Measurements from ENCODE around the gene SLC13A3. TPM values are rescaled to one million over a fixed set of nuclear protein-coding genes. Genes with fewer than 3 reads are reported as not detected.

Gene SLC13A3
- total and polyA plus RNA-seq, 3 donors from 2014 or later: 3.2 to 9.1 (median 4.1) TPM

- 84 to 86% methylated on average over 3 of the region's 3 CpGs for WGBS, 2 donors
Observed at GRCh38 chr20:46581391-46581790, 69.9 kb downstream of the SLC13A3 start.

GRCh38 chr20:46580613-46581205 lies 70.5 kb downstream of the SLC13A3 start:
- Histone ChIP-seq H3K27me3 (no peaks in the 10 kb centered on the region), H3K4me1 (no peaks in the 10 kb centered on the region), H3K9me3 (no peaks in the 10 kb centered on the region), H3K4me3 (no peak overlapping the region), H3K36me3 (ENCODE audit: low read depth, missing control alignments) (no peaks in the 10 kb centered on the region), H3K27ac (no peak overlapping the region)
- TF ChIP-seq CTCF (IDR thresholded peaks at IDR 0.05) (no peak), POLR2A (IDR thresholded peaks at IDR 0.05) (no peak)
- intact Hi-C loops (cut with DNase I; ENCODE audit: low total_unique reads): no loop called here
- DNase-seq: no peak
- 95 to 97% methylated on average over 2 of the region's 2 CpGs for WGBS, 2 donors

More at GRCh38 chr20:46581391-46581790, 69.9 kb downstream of the SLC13A3 start:
- Histone ChIP-seq H3K27me3 (no peaks in the 10 kb centered on the region), H3K36me3 (ENCODE audit: low read depth, missing control alignments) (no peaks in the 10 kb centered on the region), H3K4me3 (no peak overlapping the region), H3K9me3 (no peaks in the 10 kb centered on the region), H3K4me1 (no peaks in the 10 kb centered on the region), H3K27ac (no peak overlapping the region)
- no peak for TF ChIP-seq CTCF (IDR thresholded peaks at IDR 0.05)
- no peak for TF ChIP-seq POLR2A (IDR thresholded peaks at IDR 0.05)
- intact Hi-C loops (cut with DNase I; ENCODE audit: low total_unique reads): no loop called here
- no peak for DNase-seq

GRCh38 chr20:46578745-46579144 lies 72.5 kb downstream of the SLC13A3 start:
- DNase-seq: no peak
- Histone ChIP-seq H3K27me3 (no peaks in the 10 kb centered on the region), H3K27ac (no peak overlapping the region), H3K9me3 (no peaks in the 10 kb centered on the region), H3K4me1 (no peaks in the 10 kb centered on the region), H3K4me3 (no peak overlapping the region), H3K36me3 (ENCODE audit: low read depth, missing control alignments) (no peaks in the 10 kb centered on the region)
- no peak for TF ChIP-seq POLR2A (IDR thresholded peaks at IDR 0.05)
- no peak for TF ChIP-seq CTCF (IDR thresholded peaks at IDR 0.05)
- intact Hi-C loops (cut with DNase I; ENCODE audit: low total_unique reads): no loop called here
- 91 to 92% methylated on average over 7 of the region's 7 CpGs for WGBS, 2 donors

- intact Hi-C loops (cut with DNase I; ENCODE audit: low total_unique reads): no loop called here
- WGBS, 2 donors: 81 to 92% methylated on average over 6 of the region's 6 CpGs
Observed at GRCh38 chr20:46576774-46577395, 74.4 kb downstream of the SLC13A3 start.

More at GRCh38 chr20:46576774-46577395, 74.4 kb downstream of the SLC13A3 start:
- DNase-seq: no peak
- no peaks in the 10 kb centered on the region for H3K9me3 ChIP-seq
- H3K36me3 ChIP-seq (ENCODE audit: low read depth, missing control alignments): no peaks in the 10 kb centered on the region
- no peak overlapping the region for H3K4me3 ChIP-seq
- no peaks in the 10 kb centered on the region for H3K27me3 ChIP-seq
- no peaks in the 10 kb centered on the region for H3K4me1 ChIP-seq
- H3K27ac ChIP-seq: no peak overlapping the region
- TF ChIP-seq CTCF (IDR thresholded peaks at IDR 0.05) (no peak), POLR2A (IDR thresholded peaks at IDR 0.05) (no peak)
